Rectal smooth muscle tissue (tissue), 1 donor: ENCODE results near the gene ULK2.
"Not testable (repeated sequence)": the region's sequence is repeated elsewhere in the genome, so short reads cannot be mapped to it uniquely, and the experiment has no call there.

Source experiments
- H3K27ac ChIP-seq: one replicate; pipeline ENCODE4 v1.7.0; 2013; ENCODE audit warnings: low read depth, low read length, inconsistent platforms
- H3K27me3 ChIP-seq: one replicate; pipeline ENCODE4 v1.7.0; 2013; ENCODE audit warnings: low read length; ENCODE audit not compliant: control insufficient read depth, insufficient read depth
- H3K36me3 ChIP-seq: one replicate; pipeline ENCODE4 v1.7.0; 2013; ENCODE audit warnings: low read length; ENCODE audit not compliant: control insufficient read depth, insufficient read depth
- H3K4me1 ChIP-seq: one replicate; pipeline ENCODE4 v1.7.0; 2013; ENCODE audit warnings: low read length; ENCODE audit not compliant: control insufficient read depth, insufficient read depth
- H3K4me3 ChIP-seq: one replicate; pipeline ENCODE4 v1.7.0; 2013; ENCODE audit warnings: low read length
- H3K9ac ChIP-seq: one replicate; pipeline ENCODE4 v1.7.0; 2013; ENCODE audit warnings: low read length

The ULK2 gene

DNA sequence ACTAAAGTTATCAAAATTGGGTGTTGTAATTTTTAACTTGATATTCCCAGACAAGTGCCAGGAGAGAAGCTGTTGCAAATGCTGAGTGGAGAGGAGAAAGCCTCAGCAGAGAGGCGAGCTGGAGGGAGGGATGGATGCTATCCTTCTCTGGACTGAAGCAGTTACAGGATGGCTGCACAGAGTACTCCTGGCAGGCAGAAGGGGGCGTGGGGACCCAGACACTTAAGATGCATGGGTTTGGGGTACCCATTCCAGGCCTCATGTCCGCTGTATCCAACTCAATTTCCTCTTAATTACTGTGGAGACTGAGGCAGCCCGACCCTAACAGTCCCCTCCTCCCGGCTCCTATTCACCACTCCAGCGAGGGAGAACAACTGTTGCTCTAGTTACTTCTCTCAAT lies 94.2 kb downstream of the ULK2 start:
- Histone ChIP-seq H3K4me1 (peaks cover 2% of the 10 kb centered on the region), H3K27me3 (no peaks in the 10 kb centered on the region), H3K9ac (no peak overlapping the region), H3K27ac (no peak overlapping the region), H3K36me3 (peaks cover 12% of the 10 kb centered on the region), H3K4me3 (no peak overlapping the region)

DNA sequence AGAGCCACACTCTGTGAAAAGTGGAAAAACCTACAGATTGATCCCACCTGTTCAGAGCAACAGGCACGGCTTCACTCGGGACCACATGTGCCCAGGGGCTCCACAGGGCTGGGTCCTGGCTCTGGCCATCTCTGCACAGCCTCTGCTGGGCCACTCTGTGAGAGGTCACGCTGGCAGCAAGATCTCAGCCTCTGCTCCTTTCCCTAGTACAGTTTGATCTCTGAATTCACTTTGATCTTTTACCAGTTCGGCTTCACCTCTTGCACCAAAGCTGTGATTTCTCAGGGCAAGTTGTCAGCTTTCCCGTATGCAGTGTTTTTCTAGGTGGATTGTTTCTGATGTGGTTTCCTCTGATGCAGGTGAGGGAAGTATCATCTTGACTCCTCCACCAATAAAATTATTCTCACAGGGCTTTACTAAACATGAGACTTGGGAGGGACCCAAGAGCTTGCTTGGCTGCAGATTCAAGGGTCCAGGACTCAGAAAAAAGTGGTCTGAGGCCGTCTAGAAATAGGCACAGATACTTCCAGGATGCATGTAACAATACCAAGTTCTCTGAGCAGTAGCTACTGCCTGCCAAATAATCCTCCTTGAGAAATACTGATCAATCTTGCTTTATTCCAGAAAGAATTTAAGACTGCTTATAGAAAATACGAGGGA lies 95.6 kb downstream of the ULK2 start:
- peaks cover 9% of the 10 kb centered on the region for H3K36me3 ChIP-seq
- no peaks in the 10 kb centered on the region for H3K27me3 ChIP-seq
- peaks cover 2% of the 10 kb centered on the region for H3K4me1 ChIP-seq
- no peak overlapping the region for H3K4me3 ChIP-seq
- H3K27ac ChIP-seq = no peak overlapping the region
- no peak overlapping the region for H3K9ac ChIP-seq

DNA sequence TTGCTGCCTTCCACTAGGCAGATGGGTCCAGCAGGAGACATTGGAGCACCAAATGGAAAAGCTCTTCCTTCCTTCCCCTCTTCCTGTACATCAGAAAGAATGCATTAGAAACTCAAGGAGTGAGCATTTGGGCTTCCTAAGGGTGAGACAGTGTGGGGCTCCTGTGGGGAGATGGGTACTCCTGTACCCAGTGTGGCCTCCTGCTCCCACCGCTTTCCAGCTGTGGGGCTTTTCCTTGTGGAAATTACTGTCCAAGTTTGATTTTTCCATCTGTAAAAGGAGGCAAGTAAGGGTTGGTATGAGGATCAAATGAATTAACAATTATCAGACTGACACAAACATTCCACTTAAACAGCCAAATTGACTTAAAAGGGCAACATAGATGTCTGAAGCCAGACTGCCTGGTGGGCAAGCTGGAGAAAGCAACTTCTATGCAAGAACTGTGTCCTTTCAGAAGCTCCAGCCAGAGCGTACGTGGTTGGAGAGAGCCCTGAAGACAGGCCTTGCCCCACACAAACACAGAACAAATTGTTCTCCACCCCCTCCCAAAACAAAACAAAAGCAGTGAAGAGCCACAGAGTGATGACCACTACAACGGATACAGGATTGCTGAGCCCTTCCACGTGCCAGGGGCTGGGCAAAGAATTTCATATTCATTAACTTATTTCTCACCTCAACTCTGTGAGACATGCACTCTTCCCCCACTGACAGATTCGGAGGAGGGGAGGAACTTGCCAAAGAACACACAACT lies 96.6 kb downstream of the ULK2 start:
- Histone ChIP-seq H3K36me3 (peaks cover 3% of the 10 kb centered on the region), H3K9ac (no peak overlapping the region), H3K4me3 (no peak overlapping the region), H3K27me3 (no peaks in the 10 kb centered on the region), H3K4me1 (peaks cover 4% of the 10 kb centered on the region), H3K27ac (no peak overlapping the region)

DNA sequence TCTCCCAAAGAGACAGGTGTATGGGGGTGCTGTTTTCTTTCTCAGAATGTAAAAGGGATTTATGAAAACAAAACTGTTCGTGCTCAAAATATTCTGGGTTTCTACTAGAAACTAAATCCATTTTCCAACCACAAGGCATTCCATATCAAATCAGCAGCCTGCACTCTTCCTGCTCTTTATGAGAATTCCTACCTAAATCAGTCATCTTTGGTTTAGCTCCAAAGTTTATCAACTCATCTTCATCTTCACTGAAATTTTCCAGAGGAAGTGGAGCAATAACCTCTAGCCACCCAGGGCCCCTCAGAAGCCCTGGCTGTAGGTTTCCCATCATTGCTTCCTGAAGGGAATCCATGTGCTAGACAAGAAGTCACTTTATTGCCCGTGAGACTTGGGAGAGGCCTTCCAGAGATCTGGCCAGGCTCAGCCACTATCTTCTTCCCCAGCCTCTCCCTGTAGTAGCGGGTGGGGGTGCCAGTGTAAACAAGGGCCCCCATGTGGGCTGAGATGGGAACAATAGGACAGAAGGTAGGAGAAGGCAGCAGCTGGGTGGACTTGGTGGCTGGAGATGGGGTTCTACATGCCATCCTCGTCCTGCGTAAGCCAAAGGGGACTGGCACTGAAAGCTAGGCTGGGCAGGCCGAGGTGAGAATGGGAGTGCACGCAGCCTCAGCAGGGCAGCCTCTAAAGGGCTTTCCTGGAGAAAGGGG lies 97.6 kb downstream of the ULK2 start:
- H3K4me3 ChIP-seq = no peak overlapping the region
- peaks cover 4% of the 10 kb centered on the region for H3K4me1 ChIP-seq
- no peaks in the 10 kb centered on the region for H3K36me3 ChIP-seq
- H3K27ac ChIP-seq = no peak overlapping the region
- H3K27me3 ChIP-seq = no peaks in the 10 kb centered on the region
- no peak overlapping the region for H3K9ac ChIP-seq

DNA sequence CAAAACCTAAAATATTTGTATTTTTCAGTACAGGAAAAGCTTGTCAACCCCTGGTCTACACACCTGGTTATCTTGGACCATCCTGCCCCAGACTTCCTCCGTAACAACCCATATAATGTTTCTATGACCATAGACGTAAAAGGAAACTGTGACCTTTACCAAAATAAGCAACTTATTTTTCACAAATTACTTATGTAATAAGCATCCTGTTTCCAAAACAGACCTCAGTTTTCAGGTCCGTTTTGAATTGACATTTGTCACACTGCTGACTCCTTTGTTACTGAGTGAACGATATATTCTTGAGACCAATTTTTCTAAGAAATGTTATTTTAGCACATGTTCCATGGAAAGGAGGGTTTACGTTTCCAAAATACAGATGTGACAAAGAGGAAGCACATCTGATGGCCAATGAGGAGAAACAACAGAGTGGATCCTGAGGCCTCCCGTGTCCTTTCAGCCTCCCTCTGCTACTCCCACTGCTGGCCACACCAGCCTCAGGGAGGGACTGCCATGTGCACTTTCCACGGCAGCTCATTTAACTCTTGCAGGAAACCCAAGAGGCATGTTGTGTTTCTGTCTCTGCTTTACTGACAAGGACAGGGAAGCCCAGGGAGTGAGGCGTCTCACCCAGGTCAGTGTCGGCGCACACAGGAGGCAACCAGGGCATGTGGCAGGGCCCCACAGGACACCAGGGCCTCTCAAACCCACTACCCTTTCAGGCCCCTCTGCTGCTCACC lies 99.5 kb downstream of the ULK2 start:
- no peak overlapping the region for H3K27ac ChIP-seq
- no peaks in the 10 kb centered on the region for H3K27me3 ChIP-seq
- H3K4me1 ChIP-seq = peaks cover 4% of the 10 kb centered on the region
- no peak overlapping the region for H3K4me3 ChIP-seq
- no peak overlapping the region for H3K9ac ChIP-seq
- H3K36me3 ChIP-seq = no peaks in the 10 kb centered on the region

DNA sequence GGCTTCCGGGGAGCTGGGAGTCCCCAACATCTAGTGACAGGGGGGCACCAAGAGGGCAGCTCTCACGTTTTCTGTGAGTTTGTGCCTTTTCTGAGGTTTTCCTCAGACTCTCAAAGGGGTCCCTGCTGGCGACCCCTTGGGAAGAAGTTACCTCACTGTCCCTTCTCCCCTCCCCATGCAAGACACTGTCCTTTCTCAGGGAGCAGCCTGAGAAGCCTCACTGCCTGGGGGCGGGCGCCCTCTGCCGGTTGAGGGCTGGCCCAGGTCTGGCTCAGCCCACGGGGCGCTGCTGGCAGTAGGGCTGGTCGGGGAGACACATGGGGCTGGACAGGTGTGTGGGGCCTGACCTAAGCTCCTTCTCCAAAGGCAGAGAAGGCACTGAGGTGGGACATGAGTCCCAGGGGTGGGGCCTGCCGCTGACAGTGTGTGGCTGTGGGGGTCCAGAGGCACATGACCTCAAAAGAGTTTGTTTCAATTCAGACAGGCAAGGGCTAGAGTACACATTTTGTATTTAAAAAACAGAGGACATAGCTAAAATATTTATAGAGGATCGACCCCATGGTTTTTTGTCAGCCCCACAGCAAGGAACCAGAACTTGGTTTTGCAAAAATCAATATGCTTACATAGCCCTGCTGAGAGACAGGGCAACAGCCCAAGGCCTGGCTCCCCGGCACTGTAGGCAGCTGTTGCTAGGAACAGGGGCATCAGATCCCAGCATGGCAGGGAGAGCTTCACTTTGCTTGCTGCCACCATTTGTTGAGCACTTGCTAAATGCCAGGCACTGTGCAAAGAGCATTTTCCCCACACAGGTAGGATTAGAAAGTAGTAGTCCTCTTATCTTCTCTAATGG lies 101.1 kb downstream of the ULK2 start:
- Histone ChIP-seq H3K27me3 (no peaks in the 10 kb centered on the region), H3K27ac (no peak overlapping the region), H3K4me3 (no peak overlapping the region), H3K4me1 (peaks cover 4% of the 10 kb centered on the region), H3K9ac (no peak overlapping the region), H3K36me3 (no peaks in the 10 kb centered on the region)

DNA sequence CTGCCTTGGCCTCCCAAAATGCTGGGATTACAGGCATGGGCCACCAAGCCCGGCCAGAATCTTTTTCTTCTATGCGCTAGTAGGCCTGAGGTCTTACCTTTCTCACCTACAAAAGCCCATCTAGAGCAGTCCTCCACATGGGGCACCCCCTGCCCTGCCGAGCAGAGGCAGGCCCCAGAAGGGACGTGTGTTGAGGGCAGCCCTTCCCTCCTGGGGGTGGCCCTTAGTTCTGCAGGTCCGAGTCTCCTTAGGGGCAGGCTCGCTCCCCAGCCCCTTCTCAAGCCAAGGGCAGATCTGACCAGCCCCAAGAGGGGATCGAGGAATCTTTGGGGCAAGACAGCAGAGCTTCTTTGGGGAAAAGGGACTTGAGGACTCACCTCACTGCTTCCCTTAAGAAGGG lies 101.7 kb downstream of the ULK2 start:
- H3K36me3 ChIP-seq = no peaks in the 10 kb centered on the region
- peaks cover 4% of the 10 kb centered on the region for H3K4me1 ChIP-seq
- H3K9ac ChIP-seq = no peak overlapping the region
- H3K27ac ChIP-seq = no peak overlapping the region
- H3K4me3 ChIP-seq = no peak overlapping the region
- H3K27me3 ChIP-seq = no peaks in the 10 kb centered on the region

DNA sequence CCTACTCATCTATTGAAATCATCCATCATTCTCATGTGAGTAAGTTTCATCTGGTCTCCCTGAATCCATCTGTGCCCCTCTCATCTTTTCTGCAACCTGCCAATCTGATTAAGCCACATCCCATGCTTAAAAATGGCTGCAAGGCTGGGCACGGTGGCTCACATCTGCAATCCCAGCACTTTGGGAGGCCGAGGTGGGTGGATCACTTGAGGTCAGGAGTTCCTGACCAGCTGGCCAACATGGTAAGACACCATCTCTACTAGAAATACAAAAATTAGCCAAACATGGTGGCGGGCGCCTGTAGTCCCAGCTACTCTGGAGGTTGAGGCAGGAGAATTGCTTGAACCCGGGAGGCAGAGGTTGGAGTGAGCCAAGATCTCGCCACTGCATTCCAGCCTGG lies 103.7 kb downstream of the ULK2 start:
- H3K27me3 ChIP-seq, H3K27ac ChIP-seq, H3K4me1 ChIP-seq, H3K9ac ChIP-seq, H3K4me3 ChIP-seq, H3K36me3 ChIP-seq: not testable (repeated sequence)

DNA sequence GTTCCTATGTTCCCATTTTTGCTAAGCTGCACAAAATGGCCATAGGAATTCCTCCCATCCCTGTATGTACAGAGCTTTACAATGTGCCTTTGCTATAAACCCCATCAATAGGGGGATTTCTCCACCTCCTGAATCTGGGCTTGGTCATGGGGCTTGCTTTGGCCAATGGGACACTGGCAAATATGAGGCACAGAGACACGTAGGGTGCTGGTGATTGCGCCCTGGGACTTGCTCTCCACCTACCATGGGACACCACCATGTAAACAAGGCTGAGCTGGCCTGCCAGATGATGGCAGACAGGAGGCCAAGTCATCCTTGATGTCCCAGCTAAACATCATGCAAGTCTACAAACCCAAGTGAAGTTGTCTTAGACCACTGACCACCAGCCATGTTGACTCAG lies 104.3 kb downstream of the ULK2 start:
- H3K27me3 ChIP-seq = peaks cover 2% of the 10 kb centered on the region
- H3K4me3 ChIP-seq = no peak overlapping the region
- no peak overlapping the region for H3K9ac ChIP-seq
- peaks cover 2% of the 10 kb centered on the region for H3K4me1 ChIP-seq
- H3K36me3 ChIP-seq = no peaks in the 10 kb centered on the region
- no peak overlapping the region for H3K27ac ChIP-seq

DNA sequence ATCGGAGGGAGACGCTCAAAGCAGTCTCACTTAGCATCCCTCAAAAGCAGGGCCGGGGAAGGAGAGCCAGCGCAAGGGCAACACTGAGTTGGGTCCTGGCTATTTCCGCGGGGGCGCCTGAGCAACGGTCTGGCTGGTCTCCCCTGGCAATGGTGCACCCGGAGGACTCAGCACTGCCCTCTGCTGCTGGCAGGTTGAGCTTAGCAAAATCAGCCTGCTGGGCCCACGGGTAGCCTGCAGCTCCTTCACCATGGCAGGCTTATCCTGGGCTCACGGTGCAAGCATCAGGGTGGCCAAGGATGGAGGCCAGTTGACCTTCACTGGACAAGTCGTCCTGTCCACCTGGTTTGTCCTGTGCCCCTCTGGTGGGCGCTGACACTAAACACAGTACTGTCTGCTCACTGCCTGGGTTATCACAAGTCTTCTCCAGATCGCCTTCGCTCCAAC lies 105.2 kb downstream of the ULK2 start:
- H3K36me3 ChIP-seq = no peaks in the 10 kb centered on the region
- H3K9ac ChIP-seq = no peak overlapping the region
- H3K27me3 ChIP-seq = peaks cover 2% of the 10 kb centered on the region
- no peak overlapping the region for H3K4me3 ChIP-seq
- H3K4me1 ChIP-seq = peaks cover 2% of the 10 kb centered on the region
- H3K27ac ChIP-seq = no peak overlapping the region

DNA sequence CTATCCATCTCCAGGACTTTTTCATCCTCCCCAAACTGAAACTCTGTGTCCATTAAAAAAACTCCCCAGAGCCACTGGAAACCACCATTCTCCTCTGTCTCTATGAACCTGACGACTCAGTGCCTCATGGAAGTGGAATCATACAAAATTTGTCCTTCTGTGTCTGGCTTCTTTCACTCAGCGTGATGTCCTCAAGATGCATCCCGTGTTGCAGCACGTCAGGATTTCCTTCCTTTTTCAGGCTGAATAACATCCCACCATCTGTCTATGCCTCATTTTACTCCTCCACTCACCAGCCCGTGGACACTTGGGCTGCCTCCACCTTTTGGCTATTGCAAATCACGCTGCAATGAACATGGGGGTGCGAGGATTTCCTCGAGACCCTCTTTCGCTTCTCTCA lies 107.0 kb downstream of the ULK2 start:
- Histone ChIP-seq H3K27me3 (peaks cover 2% of the 10 kb centered on the region), H3K36me3 (no peaks in the 10 kb centered on the region), H3K9ac (no peak overlapping the region), H3K27ac (no peak overlapping the region), H3K4me3 (no peak overlapping the region), H3K4me1 (no peaks in the 10 kb centered on the region)
